MCF 10A (cell line): Measurements from ENCODE around the gene PCNX1. TPM values are rescaled to one million over a fixed set of nuclear protein-coding genes. Genes with fewer than 3 reads are reported as not detected.
A peak's percentile ranks its signal among the peaks of the same experiment; 100 is the strongest.

Experiments used
- BruUV-seq: library from RNA; stranded (reverse); fragments of 400-500 nt; replicated peaks from 2 replicates; lab custom pipeline; 2021; lab: Mats Ljungman, UMichigan
- CTCF ChIA-PET: fragments of 300-600 bp; sonication (Branson Sonifier 250); formaldehyde crosslinking; extraction: SDS; loops from one replicate; lab custom pipeline; 2021; ENCODE audit warnings: antibody characterized with exemption, inconsistent platforms; lab: Yijun Ruan, JAX
- POLR2A ChIA-PET: fragments of 300-600, 350-650 bp; sonication (Branson Sonifier 250); formaldehyde crosslinking; extraction: SDS; loops from one replicate; lab custom pipeline; 2020; ENCODE audit warnings: antibody characterized with exemption, inconsistent platforms; lab: Yijun Ruan, JAX
- DNase-seq: peaks from one replicate; pipeline ENCODE4 v3.0.0-alpha.2; 2018; ENCODE audit not compliant: unreplicated experiment
- H3K27ac Mint-ChIP-seq: one replicate; pipeline ENCODE4 v1.8.0; 2022; ENCODE audit warnings: mild to moderate bottlenecking, low read depth, mixed read lengths; ENCODE audit not compliant: unreplicated experiment
- H3K27me3 Mint-ChIP-seq: one replicate; pipeline ENCODE4 v1.8.0; 2022; ENCODE audit warnings: mixed read lengths; ENCODE audit not compliant: insufficient read depth, unreplicated experiment
- H3K36me3 Mint-ChIP-seq: one replicate; pipeline ENCODE4 v1.8.0; 2022; ENCODE audit warnings: mild to moderate bottlenecking, moderate library complexity, mixed read lengths; ENCODE audit not compliant: insufficient read depth, unreplicated experiment
- H3K4me1 Mint-ChIP-seq: one replicate; pipeline ENCODE4 v1.8.0; 2022; ENCODE audit warnings: mixed read lengths; ENCODE audit not compliant: insufficient read depth, unreplicated experiment
- H3K4me3 Mint-ChIP-seq: one replicate; pipeline ENCODE4 v1.8.0; 2022; ENCODE audit warnings: mild to moderate bottlenecking, moderate library complexity, mixed read lengths; ENCODE audit not compliant: unreplicated experiment
- H3K9me3 Mint-ChIP-seq: one replicate; pipeline ENCODE4 v1.8.0; 2022; ENCODE audit warnings: mixed read lengths; ENCODE audit not compliant: unreplicated experiment
- intact Hi-C: fragments of 100-400 bp; cut with micrococcal nuclease; formaldehyde crosslinking; loops from 2 replicates; pipeline ENCODE4 v1.14.1; 2022
- total RNA-seq: library from RNA; stranded (reverse); gene quantifications from 2 replicates; pipeline ENCODE4 v1.2.3, GENCODE V29; 2022
- TF ChIP-seq, protein P1 (sequence below): fragments of 200-600 bp; IDR thresholded peaks from one replicate; pipeline ENCODE4 v1.8.0; 2022; ENCODE audit warnings: antibody characterized with exemption, mild to moderate bottlenecking; ENCODE audit not compliant: unreplicated experiment

Gene PCNX1
- total RNA-seq, 1 experiment from 2014 or later = 55.6 TPM

DNA sequence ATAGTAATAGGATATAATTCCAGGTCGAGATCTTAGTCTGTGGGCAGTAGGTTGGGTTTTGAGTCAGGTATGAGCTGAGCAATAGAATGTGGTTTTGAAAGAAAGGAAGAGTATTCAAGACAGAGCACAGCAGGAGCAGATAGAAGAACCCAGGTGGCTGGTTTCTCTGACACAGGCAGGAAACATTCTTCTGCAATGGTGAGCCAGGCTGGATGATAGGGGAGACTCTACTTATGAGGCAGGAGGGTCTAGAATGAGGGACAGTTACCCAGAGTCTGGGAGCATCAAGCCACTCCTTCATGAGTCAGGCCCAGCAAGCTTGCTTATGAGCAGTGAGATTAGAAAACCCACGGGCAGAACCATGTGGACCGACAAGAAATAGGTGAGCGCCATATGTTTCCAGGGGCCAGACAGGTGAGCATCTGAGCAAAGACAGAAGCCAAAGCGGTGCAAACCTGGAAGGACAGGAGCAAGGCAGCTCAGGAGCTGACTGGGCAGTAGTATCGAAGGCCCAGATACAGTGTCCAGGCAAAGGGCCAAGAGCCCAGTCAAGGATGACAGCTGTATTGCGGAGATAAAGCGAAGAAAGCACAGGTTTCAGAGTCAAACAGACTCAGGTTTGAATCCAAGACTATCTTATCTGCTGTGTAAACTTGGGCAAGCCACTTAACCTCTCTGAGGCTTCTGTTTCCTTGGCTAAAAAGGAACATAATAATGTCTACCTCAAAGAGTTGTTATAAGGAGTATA, 22.5 kb upstream of the PCNX1 start:
- TF ChIP-seq, protein P1, sequence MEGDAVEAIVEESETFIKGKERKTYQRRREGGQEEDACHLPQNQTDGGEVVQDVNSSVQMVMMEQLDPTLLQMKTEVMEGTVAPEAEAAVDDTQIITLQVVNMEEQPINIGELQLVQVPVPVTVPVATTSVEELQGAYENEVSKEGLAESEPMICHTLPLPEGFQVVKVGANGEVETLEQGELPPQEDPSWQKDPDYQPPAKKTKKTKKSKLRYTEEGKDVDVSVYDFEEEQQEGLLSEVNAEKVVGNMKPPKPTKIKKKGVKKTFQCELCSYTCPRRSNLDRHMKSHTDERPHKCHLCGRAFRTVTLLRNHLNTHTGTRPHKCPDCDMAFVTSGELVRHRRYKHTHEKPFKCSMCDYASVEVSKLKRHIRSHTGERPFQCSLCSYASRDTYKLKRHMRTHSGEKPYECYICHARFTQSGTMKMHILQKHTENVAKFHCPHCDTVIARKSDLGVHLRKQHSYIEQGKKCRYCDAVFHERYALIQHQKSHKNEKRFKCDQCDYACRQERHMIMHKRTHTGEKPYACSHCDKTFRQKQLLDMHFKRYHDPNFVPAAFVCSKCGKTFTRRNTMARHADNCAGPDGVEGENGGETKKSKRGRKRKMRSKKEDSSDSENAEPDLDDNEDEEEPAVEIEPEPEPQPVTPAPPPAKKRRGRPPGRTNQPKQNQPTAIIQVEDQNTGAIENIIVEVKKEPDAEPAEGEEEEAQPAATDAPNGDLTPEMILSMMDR = no peak
- Mint-ChIP-seq H3K27ac (no peak overlapping the region), H3K36me3 (peaks cover 6% of the 10 kb centered on the region), H3K4me1 (peaks cover 32% of the 10 kb centered on the region), H3K4me3 (no peak overlapping the region), H3K9me3 (no peaks in the 10 kb centered on the region), H3K27me3 (no peaks in the 10 kb centered on the region)
- ChIA-PET CTCF (interaction anchor here (0.5 to 0.9 kb wide), 3 partner anchors 13 to 283 kb away, joined by 3 to 4 read pairs (median 4); no protein-coding TSS in a partner anchor), POLR2A (interaction anchor here (0.5 to 1.2 kb wide), 3 partner anchors 21 to 128 kb away, joined by 3 read pairs; no protein-coding TSS in a partner anchor)
- intact Hi-C loops = no loop called here
- BruUV-seq = no TSS peak
- DNase-seq = no peak

DNA sequence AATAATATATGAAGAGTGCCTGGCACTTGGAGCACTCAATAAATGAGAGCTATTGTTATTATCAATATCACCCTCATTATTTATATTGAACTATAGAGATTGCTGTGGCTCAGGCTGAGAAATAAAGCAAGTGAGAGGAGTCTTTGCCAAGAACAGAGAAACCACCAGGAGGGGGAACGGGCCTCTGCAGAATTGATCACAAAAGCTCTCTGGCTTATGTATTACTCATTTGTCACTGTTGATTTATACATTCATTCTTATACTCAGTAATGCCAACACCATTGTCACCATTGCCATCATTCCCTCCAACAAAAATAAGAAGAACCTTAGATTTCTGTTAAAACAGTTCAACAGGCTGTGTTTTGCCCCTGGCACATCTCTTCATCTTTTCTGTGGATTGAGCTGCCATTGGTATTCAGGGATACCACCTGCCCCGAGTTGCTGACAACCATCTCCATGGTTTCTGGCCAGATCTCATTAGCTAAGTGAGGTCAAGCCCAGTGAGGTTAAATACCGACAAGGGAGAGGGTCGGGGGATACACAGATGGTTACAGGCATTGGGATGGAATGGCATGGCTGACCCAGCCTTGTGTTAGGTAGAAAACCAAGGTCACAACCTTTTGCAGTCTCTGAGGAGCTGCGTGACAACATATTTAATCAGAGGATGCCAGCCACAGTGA, 21.8 kb upstream of the PCNX1 start:
- Mint-ChIP-seq H3K4me1 (peaks cover 32% of the 10 kb centered on the region), H3K27me3 (no peaks in the 10 kb centered on the region), H3K36me3 (peaks cover 6% of the 10 kb centered on the region), H3K27ac (no peak overlapping the region), H3K4me3 (no peak overlapping the region), H3K9me3 (no peaks in the 10 kb centered on the region)
- ChIA-PET POLR2A (interaction anchor here (0.5 to 1.2 kb wide), 2 partner anchors 20 to 127 kb away, joined by 3 read pairs; no protein-coding TSS in a partner anchor), CTCF (interaction anchor here (0.5 kb wide), 1 partner anchor 13 kb away, joined by 3 read pairs; no protein-coding TSS in a partner anchor)
- no peak for DNase-seq
- no TSS peak for BruUV-seq
- TF ChIP-seq, protein P1 = no peak
- intact Hi-C loops = no loop called here

DNA sequence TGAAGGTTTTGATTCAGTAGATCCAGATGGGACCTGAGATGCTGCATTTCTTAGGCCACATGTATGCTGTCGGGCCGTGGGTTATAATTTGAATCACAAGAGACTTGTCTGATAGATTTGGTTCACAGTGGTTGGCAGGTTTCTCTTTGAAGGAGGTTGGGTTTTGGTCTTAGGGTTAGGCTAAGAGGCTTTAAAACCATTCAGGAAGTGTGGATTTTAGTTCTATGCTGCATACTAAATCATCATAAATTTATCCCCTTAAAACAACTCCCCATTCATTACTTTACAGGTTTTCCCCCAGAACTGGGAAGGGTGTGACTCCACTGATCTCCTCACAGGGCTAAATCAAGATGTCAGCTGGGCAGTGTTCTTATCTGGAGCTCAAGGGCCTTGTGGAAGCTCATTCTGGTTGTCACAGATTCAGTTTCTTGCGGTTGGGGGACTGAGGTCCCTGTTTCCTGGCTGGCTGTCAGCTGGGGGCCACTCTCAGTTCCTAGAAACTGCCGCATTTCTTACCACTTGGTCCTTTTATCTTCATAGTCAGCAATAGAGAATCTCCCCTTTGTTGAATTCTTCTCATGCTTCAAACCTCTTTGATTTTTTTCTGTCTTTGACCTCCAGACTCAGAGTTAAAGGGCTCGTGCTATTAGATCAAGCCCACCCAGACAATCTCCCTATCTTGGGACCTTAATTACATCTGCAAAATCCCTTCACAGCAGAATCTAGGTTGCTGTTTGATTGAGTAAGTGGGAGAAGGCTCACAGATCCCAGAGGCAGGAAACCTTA, 20.6 kb upstream of the PCNX1 start:
- Mint-ChIP-seq H3K4me3 (no peak overlapping the region), H3K4me1 (peaks cover 32% of the 10 kb centered on the region), H3K27ac (peak overlapping the region; percentile 0), H3K9me3 (no peaks in the 10 kb centered on the region), H3K27me3 (no peaks in the 10 kb centered on the region), H3K36me3 (peaks cover 6% of the 10 kb centered on the region)
- ChIA-PET POLR2A (interaction anchor here (0.6 to 1.5 kb wide), 2 partner anchors 24 to 86 kb away, joined by 3 to 6 read pairs; no protein-coding TSS in a partner anchor), CTCF (interaction anchor here (0.9 kb wide), 1 partner anchor 68 kb away, joined by 4 read pairs; no protein-coding TSS in a partner anchor)
- TF ChIP-seq, protein P1 = no peak
- intact Hi-C loops = no loop called here
- no TSS peak for BruUV-seq
- DNase-seq = no peak
